DMS53 treated with DMSO at 0.1 percent for 48 hours (cell line): ENCODE data around the gene LTBP1.

Source experiments
- DNase-seq: peaks from one replicate; lab custom pipeline; 2025; ENCODE audit not compliant: unreplicated experiment; lab: John Stamatoyannopoulos, UW

LTBP1 gene

GRCh38 chr2:33247365-33247764, 300.6 kb downstream of the LTBP1 start:
- no peak for DNase-seq

GRCh38 chr2:33250417-33251029, 303.8 kb downstream of the LTBP1 start:
- DNase-seq = no peak

- no peak for DNase-seq
Measured at GRCh38 chr2:33256162-33256755, 309.5 kb downstream of the LTBP1 start.

DNA sequence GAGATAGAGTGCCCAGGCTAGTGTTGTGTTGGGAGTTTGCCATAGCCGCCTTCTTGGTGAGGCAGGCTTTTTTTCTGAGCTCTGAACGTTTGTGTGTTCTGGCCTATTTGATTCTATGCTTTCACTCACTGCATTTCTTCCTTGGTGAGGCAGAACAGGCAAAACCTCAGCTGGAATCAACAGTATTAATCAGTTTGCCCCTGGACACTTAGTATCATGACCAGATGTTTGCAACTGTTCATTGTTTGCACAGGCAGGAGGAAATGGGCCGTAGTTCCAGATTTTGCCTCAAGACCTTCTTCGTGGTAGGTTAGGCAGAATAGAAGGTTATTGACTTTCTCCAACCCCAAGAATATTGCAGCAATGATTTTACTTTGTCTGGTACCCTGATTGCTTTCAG, 311.6 kb downstream of the LTBP1 start:
- no peak for DNase-seq

GRCh38 chr2:33262097-33262496, 315.3 kb downstream of the LTBP1 start:
- DNase-seq = no peak

DNA sequence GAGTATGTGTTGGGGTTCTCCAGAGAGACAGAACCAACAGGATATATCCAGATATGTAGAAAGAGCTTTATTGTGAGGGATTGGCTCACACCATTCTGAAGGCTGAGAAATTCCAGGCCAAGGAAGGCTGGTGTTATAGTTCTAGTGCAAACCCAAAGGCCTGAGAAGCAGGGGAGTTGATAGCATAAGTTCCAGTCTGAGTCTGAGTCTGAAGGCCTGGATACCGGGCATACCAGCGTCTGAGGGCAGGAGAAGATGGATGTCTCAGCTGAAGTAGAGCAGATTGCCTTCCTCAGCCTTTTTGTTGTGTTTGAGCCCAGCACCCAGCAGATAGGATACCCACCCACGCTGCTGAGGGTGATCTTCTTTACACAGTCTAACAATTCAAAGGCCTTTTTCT, 318.0 kb downstream of the LTBP1 start:
- DNase-seq = no peak

DNA sequence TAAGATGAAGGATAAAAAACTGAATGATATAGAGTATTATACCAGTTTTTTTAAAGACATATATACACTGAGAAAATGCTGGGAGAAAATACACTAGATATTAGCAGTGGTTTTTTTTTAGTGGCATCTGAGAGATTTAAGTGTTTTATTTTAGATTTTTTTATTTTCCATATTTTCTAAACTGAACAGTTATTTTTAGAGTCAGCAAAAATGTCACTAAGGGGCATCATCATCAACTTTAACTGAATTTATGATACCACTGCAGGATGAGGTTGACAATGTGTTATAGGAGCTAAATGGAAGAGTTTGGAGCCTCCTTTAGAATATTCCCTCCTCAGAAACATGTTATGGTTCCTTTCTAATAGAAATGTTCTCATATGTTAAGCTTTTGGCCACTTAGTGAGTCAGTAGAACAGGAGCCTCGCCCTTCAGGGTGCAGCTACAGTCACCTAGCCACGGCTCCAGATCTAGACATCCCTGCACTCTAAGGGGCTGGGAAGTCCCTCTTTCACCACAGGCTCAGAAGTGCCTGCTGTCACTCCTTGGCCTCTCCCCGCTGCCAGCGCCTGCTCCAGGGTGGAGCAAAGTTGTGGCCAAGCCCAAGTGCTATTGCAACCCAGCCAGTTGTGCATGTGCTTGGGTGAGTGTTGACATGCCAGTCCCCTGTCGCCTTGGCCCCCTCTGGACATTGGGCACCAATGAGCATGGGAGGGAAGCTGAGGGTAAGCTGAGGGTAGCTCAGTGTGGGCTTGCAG, 319.0 kb downstream of the LTBP1 start:
- no peak for DNase-seq

DNA sequence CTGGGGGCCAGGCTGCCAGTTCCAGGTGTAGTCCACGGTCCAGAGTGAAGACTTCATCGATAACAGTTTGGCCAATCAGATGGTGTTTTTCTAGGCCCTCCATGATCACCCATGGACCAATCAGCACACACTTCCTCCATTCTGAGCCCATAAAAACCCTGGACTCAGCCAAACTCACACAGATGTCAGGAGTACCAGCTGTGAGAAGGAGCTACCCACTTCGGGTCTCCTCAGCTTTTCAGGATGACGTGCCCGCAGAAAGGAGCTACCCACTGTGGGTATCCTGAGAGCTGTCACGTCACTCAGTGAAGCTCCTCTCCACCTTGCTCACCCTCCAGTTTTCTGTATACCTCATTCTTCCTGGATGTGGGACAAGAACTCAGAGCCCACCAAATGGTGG, 319.7 kb downstream of the LTBP1 start:
- DNase-seq = no peak

- no peak for DNase-seq
Measured at GRCh38 chr2:33267043-33267442, 320.3 kb downstream of the LTBP1 start.

DNA sequence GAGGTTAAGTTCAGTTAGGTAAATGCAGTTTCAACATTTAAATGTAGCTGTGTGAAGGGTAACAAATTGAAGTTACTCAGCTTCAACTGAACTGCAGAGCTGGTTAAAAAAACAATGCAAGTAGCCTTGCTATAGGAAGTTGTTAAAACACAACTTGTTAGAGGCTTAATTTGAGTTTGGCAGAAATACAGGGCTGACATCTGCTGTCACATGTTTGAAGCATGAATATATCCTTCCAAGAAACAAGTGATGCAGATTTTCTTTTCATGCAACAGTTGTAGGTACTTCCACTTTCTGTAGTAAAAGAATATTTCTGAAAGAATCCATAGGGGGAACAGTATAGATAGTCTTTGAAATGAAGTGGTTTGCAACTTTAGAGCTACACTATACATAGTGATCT, 321.0 kb downstream of the LTBP1 start:
- no peak for DNase-seq

GRCh38 chr2:33268246-33268831, 321.6 kb downstream of the LTBP1 start:
- no peak for DNase-seq

GRCh38 chr2:33272001-33272400, 325.2 kb downstream of the LTBP1 start:
- DNase-seq = no peak

DNA sequence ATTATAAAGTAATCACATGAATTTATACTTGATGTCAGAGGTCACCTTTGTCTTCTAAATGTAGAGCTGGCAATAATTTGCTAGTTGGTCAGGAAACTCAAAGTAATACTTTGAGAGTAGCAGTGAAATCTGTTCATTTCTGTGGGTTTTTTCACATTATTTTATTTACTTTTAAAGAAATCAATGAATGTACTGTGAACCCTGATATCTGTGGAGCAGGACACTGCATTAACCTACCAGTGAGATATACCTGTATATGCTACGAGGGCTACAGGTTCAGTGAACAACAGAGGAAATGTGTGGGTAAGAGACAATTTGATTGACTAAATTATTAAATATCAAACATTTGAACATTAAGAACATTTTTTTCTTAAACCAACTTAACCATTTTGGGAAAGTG, 326.7 kb downstream of the LTBP1 start:
- no peak for DNase-seq

DNA sequence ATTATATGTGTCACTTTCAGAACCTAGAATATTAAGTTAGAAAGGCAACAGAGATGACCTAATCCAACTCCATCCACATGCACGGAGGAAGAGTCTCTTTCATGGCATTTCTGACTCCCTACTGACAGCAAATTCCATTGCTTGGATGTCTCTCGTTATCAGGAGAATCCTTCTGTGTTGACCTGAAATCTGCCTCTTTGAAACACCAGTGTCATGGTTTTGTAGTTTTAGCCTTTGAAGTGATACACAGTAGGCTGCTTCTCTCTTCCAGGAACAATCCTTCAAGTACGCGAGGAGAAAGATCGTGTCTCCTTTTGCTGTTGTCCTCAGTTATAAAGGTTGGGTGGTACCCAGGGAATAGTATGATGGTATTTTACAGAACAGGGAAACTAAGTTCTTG, 327.8 kb downstream of the LTBP1 start:
- DNase-seq = no peak

GRCh38 chr2:33275689-33276444, 329.1 kb downstream of the LTBP1 start:
- DNase-seq = peak; percentile 68

GRCh38 chr2:33277002-33277426, 330.3 kb downstream of the LTBP1 start:
- no peak for DNase-seq

- DNase-seq = no peak
Measured at GRCh38 chr2:33278245-33278943, 331.6 kb downstream of the LTBP1 start.

DNA sequence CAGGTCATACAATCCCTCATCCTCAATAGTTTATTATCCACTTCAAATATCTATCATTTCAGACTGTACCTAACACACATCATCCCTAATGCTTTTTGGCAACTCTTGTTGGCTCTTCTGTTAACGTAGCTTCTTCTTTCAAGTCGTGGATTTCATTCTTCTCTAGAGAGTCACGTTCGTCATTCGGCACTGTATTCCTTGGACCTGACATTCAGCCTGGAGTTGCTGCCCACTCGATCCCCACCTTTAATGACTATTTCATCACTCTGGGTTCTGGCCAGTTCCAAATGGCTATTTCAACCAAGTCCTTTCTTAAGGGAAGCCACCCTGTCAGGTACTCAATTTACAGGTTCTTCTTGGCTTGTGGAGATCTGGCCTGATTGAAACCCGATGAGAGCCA, 337.5 kb downstream of the LTBP1 start:
- no peak for DNase-seq

- no peak for DNase-seq
Measured at GRCh38 chr2:33287507-33288005, 340.8 kb downstream of the LTBP1 start.

GRCh38 chr2:33288011-33288410, 341.3 kb downstream of the LTBP1 start:
- no peak for DNase-seq

GRCh38 chr2:33289961-33290360, 343.2 kb downstream of the LTBP1 start:
- DNase-seq = no peak
